ENCODE data around the gene SEC14L6. TPM values are rescaled to one million over a fixed set of nuclear protein-coding genes. Genes with fewer than 3 reads are reported as not detected.

The SEC14L6 gene
- total and polyA plus RNA-seq, 9 of the 15 experiments (the other 6 are each of a cell fraction or from before 2014, with no cell fraction given) = 0.29 to 6.1 (median 1.9) TPM

DNA sequence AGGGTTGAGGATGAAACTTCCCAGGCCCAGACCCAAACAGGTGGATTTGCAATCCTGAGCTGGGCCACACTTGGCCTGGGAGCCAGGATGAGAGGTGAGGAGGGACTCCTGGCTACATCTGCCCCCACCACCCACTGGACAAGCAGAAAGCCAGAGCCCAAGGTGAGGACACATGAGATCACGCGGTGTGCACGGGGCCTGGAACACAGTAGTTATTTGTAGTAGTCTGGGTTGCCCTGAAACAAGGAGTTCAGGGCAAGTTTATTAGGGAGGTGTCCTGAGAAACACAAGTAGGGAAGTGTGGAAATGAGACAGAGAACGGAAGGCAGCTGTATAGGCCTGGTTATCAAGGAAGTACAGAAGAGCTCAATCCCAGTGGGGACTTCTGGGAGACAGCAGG lies 647 bp upstream of the SEC14L6 start (continued):
- TF ChIP-seq GTF2A2 (tag; IDR thresholded peaks at IDR 0.05) (no peak), HMBOX1 (IDR thresholded peaks at IDR 0.05) (no peak), MXD1 (CRISPR knock-in tag; IDR thresholded peaks at IDR 0.05; ENCODE audit: borderline replicate concordance, poor library complexity, severe bottlenecking) (no peak), ELF2 (CRISPR knock-in tag; IDR thresholded peaks at IDR 0.05) (no peak)

DNA sequence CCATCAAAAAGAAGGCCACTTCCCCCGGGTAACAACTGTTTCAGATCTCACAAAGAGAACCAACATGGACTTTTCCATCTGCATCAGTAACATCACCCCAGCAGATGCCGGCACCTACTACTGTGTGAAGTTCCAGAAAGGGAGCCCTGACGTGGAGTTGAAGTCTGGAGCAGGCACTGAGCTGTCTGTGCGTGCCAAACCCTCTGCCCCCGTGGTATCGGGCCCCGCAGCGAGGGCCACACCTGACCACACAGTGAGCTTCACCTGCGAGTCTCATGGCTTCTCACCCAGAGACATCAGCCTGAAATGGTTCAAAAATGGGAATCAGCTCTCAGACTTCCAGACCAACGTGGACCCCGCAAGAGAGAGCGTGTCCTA lies 3.7 kb downstream of the SEC14L6 start:
- no peaks in the 10 kb centered on the region for H4K20me1 ChIP-seq (replicated peaks; ENCODE audit: control insufficient read depth, insufficient read depth, low read length)
- H2AFZ ChIP-seq (ENCODE audit: low read depth, low read length) = peak overlapping the region; percentile 87
- no peak overlapping the region; the same call in 2 of the 3 replicates for H3K27ac ChIP-seq (ENCODE audit: extremely low read depth, low read depth, low read length)
- CTCF ChIA-PET (ENCODE audit: low intra/inter-chr PET ratio) = no interaction called here
- no peak for DNase-seq (ENCODE audit: extremely low read depth in 1 of 4, low spot score in 3 of 4)
- H3K4me1 ChIP-seq (replicated peaks in 1 of 2; ENCODE audit: control insufficient read depth in 2 of 2, insufficient read depth in 2 of 2, low read length in 2 of 2) = peaks cover 6 to 19% of the 10 kb centered on the region in 2 experiments; a peak in 4 of 5 replicates
- in situ Hi-C loops (cut with MboI) (no loop called here), intact Hi-C loops (cut with micrococcal nuclease) (no loop called here)
- H3K4me3 ChIP-seq = peak overlapping the region; percentile 45
- TF ChIP-seq SIRT6 (IDR thresholded peaks at IDR 0.05; ENCODE audit: low read depth, low read length) = no peak
- TF ChIP-seq, protein P1, sequence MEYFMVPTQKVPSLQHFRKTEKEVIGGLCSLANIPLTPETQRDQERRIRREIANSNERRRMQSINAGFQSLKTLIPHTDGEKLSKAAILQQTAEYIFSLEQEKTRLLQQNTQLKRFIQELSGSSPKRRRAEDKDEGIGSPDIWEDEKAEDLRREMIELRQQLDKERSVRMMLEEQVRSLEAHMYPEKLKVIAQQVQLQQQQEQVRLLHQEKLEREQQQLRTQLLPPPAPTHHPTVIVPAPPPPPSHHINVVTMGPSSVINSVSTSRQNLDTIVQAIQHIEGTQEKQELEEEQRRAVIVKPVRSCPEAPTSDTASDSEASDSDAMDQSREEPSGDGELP (CRISPR knock-in tag; IDR thresholded peaks at IDR 0.05; ENCODE audit: borderline replicate concordance) = peak; percentile 1; the same call in 1 of the 2 replicates
- TF ChIP-seq RBM39 (optimal IDR thresholded peaks at IDR 0.05; ENCODE audit: low read depth, low read length) = no peak
- 0 out of 2 replicates have a peak, but pooled peaks have one; percentile 0 for TF ChIP-seq REST (IDR thresholded peaks at IDR 0.05; ENCODE audit: borderline replicate concordance)
- TF ChIP-seq REST (CRISPR knock-in tag; IDR thresholded peaks at IDR 0.05; ENCODE audit: low read depth) = no peak
- peak overlapping the region; percentile 71 for H3K4me2 ChIP-seq (ENCODE audit: insufficient read depth, low read length)
- H3K27me3 ChIP-seq (ENCODE audit: control insufficient read depth in 2 of 2, insufficient read depth in 2 of 2, low read length in 2 of 2) = no peaks in the 10 kb centered on the region
- H3K79me2 ChIP-seq (ENCODE audit: control insufficient read depth, insufficient read depth, low read length) = no peaks in the 10 kb centered on the region
- 84% methylated on average over 7 of the region's 12 CpGs for WGBS (ENCODE audit: insufficient coverage, low coverage, missing lambda C conversion rate)
- no TSS peak for BruUV-seq (replicated peaks)
- H3K36me3 ChIP-seq (ENCODE audit: control insufficient read depth, insufficient read depth, low read length) = no peaks in the 10 kb centered on the region
- H3K9me3 ChIP-seq (replicated peaks; ENCODE audit: control insufficient read depth, insufficient read depth, low read depth, low read length) = no peaks in the 10 kb centered on the region
- ATAC-seq = peak; percentile 16; the same call in 2 of the 3 replicates
- H3K9ac ChIP-seq (ENCODE audit: insufficient read depth in 1 of 2, low read depth in 2 of 2, low read length in 2 of 2) = peak overlapping the region in 1 of 2 experiments; percentile 67; a peak in 3 of 4 replicates
- no peaks in the 10 kb centered on the region for H3K9me1 ChIP-seq (ENCODE audit: control insufficient read depth, insufficient read depth, low read length)
- FAIRE-seq = no peak
- POLR2A ChIA-PET = interaction anchor here (0.6 to 0.8 kb wide), 2 partner anchors 11 to 608 kb away, joined by 3 to 5 read pairs; no protein-coding TSS in a partner anchor
